Psoas muscle (tissue), 8 donors: ENCODE data around the gene COL23A1. TPM values are rescaled to one million over a fixed set of nuclear protein-coding genes. Genes with fewer than 3 reads are reported as not detected.

Experiments
- ATAC-seq, 4 donors: fragments of 200-7000 bp; cut with Tn5 transposase; one replicate each; pipeline ENCODE4 v1.9.1; 2020; ENCODE audit warnings: moderate library complexity in 3 of 4, mild to moderate bottlenecking in 2 of 4
- DNase-seq, 2 donors: peaks; one replicate each; pipeline ENCODE4 v3.0.0-alpha.2; 2020
- H3K27ac ChIP-seq: fragments of 200-600 bp; one replicate; pipeline ENCODE4 v1.8.0; 2022
- H3K27me3 ChIP-seq, 3 donors: fragments of 200-600 bp in 1 of 3; one replicate each; pipeline versions ENCODE4 v1.6.1 to v1.8.0; 2013 to 2022; ENCODE audit warnings: low read length in 2 of 3, mild to moderate bottlenecking in 2 of 3, moderate library complexity in 1 of 3; ENCODE audit not compliant: insufficient read depth in 3 of 3
- H3K36me3 ChIP-seq, 2 donors: fragments of 200-600 bp in 1 of 2; one replicate each; pipeline versions ENCODE4 v1.6.1 to v1.8.0; 2013 to 2022; ENCODE audit warnings: low read depth in 1 of 2, mild to moderate bottlenecking in 1 of 2, moderate library complexity in 1 of 2; ENCODE audit not compliant: insufficient read depth in 1 of 2
- H3K4me1 ChIP-seq: fragments of 200-600 bp; one replicate; pipeline ENCODE4 v1.8.0; 2022
- H3K4me3 ChIP-seq: fragments of 200-600 bp; one replicate; pipeline ENCODE4 v1.8.0; 2022; ENCODE audit warnings: mild to moderate bottlenecking
- H3K9me3 ChIP-seq: fragments of 200-600 bp; one replicate; pipeline ENCODE4 v1.8.0; 2022
- CTCF ChIP-seq: fragments of 200-600 bp; IDR thresholded peaks from one replicate; pipeline ENCODE4 v1.8.0; 2022; ENCODE audit warnings: antibody characterized with exemption
- WGBS, 3 donors: extraction: QIAGEN DNeasy Blood & Tissue Kit; methylation state at CpG; one replicate each; pipeline versions ENCODE4 v1.1.6 to v1.1.7; 2013; 5-methylcytosine and 5-hydroxymethylcytosine counted together
- intact Hi-C, 2 donors: fragments of 100-400 bp; cut with DNase I; formaldehyde crosslinking; loops; one replicate each; pipeline versions ENCODE4 v1.11.0 to v1.14.2; 2022
- polyA plus RNA-seq, 3 donors: library from polyadenylated mRNA; stranded (reverse); fragments of 200-250 nt; gene quantifications; one replicate each; pipeline ENCODE4 v1.2.3, GENCODE V29; 2013
- total RNA-seq, 4 donors: library from RNA; stranded (reverse); fragmentation: NEBNext Ultra II Directional in 2 of 4; extraction: Animal tissue kit (Norgen Biotek cat#: 25700) in 2 of 4; gene quantifications; one replicate each; pipeline versions ENCODE4 v1.2.1 to v1.2.4, GENCODE V29; 2021 to 2023
- donor health status: healthy with polysubstance abuse.
- donor health status: DM: no; HTN: no; CAD: no; lungs with moderate emphysema.
- donor health status: Bipolar disorder and iron deficiency.
- donor health status: healthy.
- donor health status: DM: yes; HTN: yes; CAD: no.
- donor health status: DM: no; HTN: no; CAD: no.
- donor health status: DM: no; HTN: no; CAD: no.
- donor health status: DM: yes; HTN: yes; CAD: no.

Gene COL23A1
- total and polyA plus RNA-seq, 7 donors, result 0.66 to 3.0 (median 1.2) TPM

DNA sequence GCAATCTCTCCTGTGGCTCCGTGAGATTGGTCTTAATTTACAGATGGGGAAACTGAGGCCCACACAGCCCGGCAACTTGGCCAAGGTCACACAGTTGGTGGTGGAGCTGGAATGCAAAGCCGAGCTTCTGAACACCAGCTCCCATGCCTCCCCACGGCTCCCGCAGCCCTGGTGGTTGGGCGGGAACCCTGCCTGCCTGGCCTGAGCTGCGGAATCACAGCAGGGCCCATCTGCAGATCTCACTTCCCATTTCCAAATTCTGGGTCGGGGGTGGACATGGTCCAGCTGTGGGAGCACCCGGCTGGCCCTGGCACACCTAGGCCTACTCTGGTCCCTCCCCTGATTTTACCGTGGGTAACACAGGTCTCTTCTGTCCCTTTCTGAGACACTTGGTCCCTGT, 322.3 kb downstream of the COL23A1 start:
- H3K27ac ChIP-seq, result no peak overlapping the region
- no peaks in the 10 kb centered on the region for H3K4me1 ChIP-seq
- DNase-seq (no peak), ATAC-seq (no peak)
- H3K36me3 ChIP-seq, result no peaks in the 10 kb centered on the region
- intact Hi-C loops, result no loop called here
- TF ChIP-seq CTCF, result no peak
- 68 to 79% (median 71%) methylated on average over 10 of the region's 10 CpGs for WGBS, 3 donors
- no peaks in the 10 kb centered on the region for H3K9me3 ChIP-seq
- H3K27me3 ChIP-seq, result no peaks in the 10 kb centered on the region
- no peak overlapping the region for H3K4me3 ChIP-seq

- no peaks in the 10 kb centered on the region for H3K4me1 ChIP-seq
- TF ChIP-seq CTCF, result no peak
- no peaks in the 10 kb centered on the region for H3K9me3 ChIP-seq
- ATAC-seq (peak; percentile 45 to 80 (median 69)), DNase-seq (no peak)
- no peak overlapping the region for H3K27ac ChIP-seq
- no peaks in the 10 kb centered on the region for H3K36me3 ChIP-seq
- intact Hi-C loops, result no loop called here
- H3K4me3 ChIP-seq, result no peak overlapping the region
- 19 to 34% (median 32%) methylated on average over 6 of the region's 6 CpGs for WGBS, 3 donors
- no peaks in the 10 kb centered on the region for H3K27me3 ChIP-seq
These were observed 322.9 kb downstream of the COL23A1 start for GRCh38 chr5:178267245-178267644.

DNA sequence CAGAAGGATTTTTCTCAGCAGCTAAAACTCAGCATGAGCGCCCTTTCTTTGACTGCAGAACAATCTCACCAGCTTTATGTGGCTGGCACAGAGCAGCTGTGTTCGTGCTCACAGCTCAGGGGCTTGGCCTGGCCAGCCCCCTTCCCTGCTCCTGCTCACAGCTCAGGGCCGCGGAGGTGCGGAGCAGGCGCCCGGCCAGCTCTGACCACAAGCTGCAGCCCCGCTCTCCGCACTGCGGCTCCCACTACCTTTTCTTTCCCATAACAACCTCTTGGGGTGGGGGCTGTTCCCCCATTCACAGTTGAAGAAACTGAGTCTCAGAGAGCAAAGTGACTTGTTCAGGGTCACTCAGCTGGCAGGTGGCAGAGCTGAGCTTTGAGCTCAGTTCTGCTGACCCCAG, 323.6 kb downstream of the COL23A1 start:
- Histone ChIP-seq H3K4me3 (no peak overlapping the region), H3K27ac (no peak overlapping the region), H3K9me3 (no peaks in the 10 kb centered on the region), H3K27me3 (no peaks in the 10 kb centered on the region), H3K4me1 (no peaks in the 10 kb centered on the region), H3K36me3 (no peaks in the 10 kb centered on the region)
- DNase-seq, result no peak
- TF ChIP-seq CTCF, result no peak
- 88 to 94% (median 89%) methylated on average over 10 of the region's 10 CpGs for WGBS, 3 donors
- intact Hi-C loops, result no loop called here
- ATAC-seq, result no peak

GRCh38 chr5:178265746-178266145, 324.4 kb downstream of the COL23A1 start:
- 88 to 96% (median 95%) methylated on average over 7 of the region's 7 CpGs for WGBS, 3 donors
- H3K9me3 ChIP-seq, result no peaks in the 10 kb centered on the region
- no peaks in the 10 kb centered on the region for H3K4me1 ChIP-seq
- H3K27me3 ChIP-seq, result no peaks in the 10 kb centered on the region
- TF ChIP-seq CTCF, result no peak
- H3K27ac ChIP-seq, result no peak overlapping the region
- H3K4me3 ChIP-seq, result no peak overlapping the region
- no peak for DNase-seq
- ATAC-seq, result no peak
- H3K36me3 ChIP-seq, result no peaks in the 10 kb centered on the region
- intact Hi-C loops, result no loop called here

DNA sequence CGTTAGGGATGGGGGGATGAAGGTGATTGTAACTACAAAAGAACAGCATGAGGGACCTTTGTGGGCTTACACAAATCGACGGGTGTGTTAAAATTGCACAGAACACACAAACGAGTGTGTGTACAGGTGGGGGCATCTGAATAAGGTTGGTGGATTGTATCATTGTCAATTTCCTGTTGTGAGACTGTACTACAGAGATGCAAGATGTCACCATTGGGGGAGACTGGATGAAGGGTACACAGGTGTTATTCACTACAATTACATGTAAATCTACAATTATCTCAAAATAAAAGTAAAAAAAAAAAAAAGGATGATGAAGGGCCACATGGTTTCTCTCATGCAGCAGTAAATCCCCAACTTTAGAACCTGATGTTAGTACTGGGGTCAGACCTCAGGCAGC, 326.1 kb downstream of the COL23A1 start:
- Histone ChIP-seq H3K9me3 (no peaks in the 10 kb centered on the region), H3K36me3 (no peaks in the 10 kb centered on the region), H3K4me1 (no peaks in the 10 kb centered on the region), H3K27ac (no peak overlapping the region), H3K4me3 (no peak overlapping the region), H3K27me3 (no peaks in the 10 kb centered on the region)
- 86 to 89% (median 88%) methylated on average over 4 of the region's 4 CpGs for WGBS, 3 donors
- intact Hi-C loops, result no loop called here
- DNase-seq (no peak), ATAC-seq (no peak)
- TF ChIP-seq CTCF, result no peak
